Karpas-422 (cell line): ENCODE measurements around the gene NOS1. TPM values are rescaled to one million over a fixed set of nuclear protein-coding genes. Genes with fewer than 3 reads are reported as not detected.

ENCODE experiments used
- DNase-seq: peaks from one replicate; pipeline ENCODE4 v3.0.0-alpha.2; 2015
- H2AFZ ChIP-seq: fragments of 200-600 bp; sonication (generic); 2 replicates; pipeline ENCODE4 v1.6.1; 2014; ENCODE audit warnings: antibody characterized with exemption, low read length, mixed read lengths
- H3K27ac ChIP-seq: fragments of 200-600 bp; sonication (generic); 2 replicates; pipeline ENCODE4 v1.5.1; 2014; ENCODE audit warnings: mild to moderate bottlenecking, low read length, moderate library complexity
- H3K27me3 ChIP-seq: fragments of 200-600 bp; sonication (generic); 2 replicates; pipeline ENCODE4 v1.6.1; 2014; ENCODE audit warnings: low read length, mixed read lengths
- H3K36me3 ChIP-seq: fragments of 200-600 bp; sonication (generic); 2 replicates; pipeline ENCODE4 v1.6.1; 2014; ENCODE audit warnings: low read length, mixed read lengths; ENCODE audit not compliant: insufficient read depth
- H3K4me1 ChIP-seq: fragments of 200-600 bp; sonication (generic); 2 replicates; pipeline ENCODE4 v1.6.1; 2014; ENCODE audit warnings: mild to moderate bottlenecking, low read length, mixed read lengths
- H3K4me2 ChIP-seq: fragments of 200-600 bp; sonication (generic); 2 replicates; pipeline ENCODE4 v1.6.1; 2014; ENCODE audit warnings: low read length, low read depth, mild to moderate bottlenecking; ENCODE audit not compliant: poor library complexity, severe bottlenecking
- H3K4me3 ChIP-seq: fragments of 200-600 bp; sonication (generic); 2 replicates; pipeline ENCODE4 v1.5.1; 2014; ENCODE audit warnings: mild to moderate bottlenecking, antibody characterized with exemption, low read length, mixed read lengths
- H3K79me2 ChIP-seq: fragments of 200-600 bp; sonication (generic); 2 replicates; pipeline ENCODE4 v1.6.1; 2014; ENCODE audit warnings: mild to moderate bottlenecking, low read length, mixed read lengths
- H3K9ac ChIP-seq: fragments of 200-600 bp; sonication (generic); 2 replicates; pipeline ENCODE4 v1.6.0; 2014; ENCODE audit warnings: low read length
- H3K9me2 ChIP-seq: fragments of 200-600 bp; sonication (generic), shearing (Covaris generic); replicated peaks from 2 replicates; pipeline ENCODE4 v1.6.0; 2014; ENCODE audit warnings: mild to moderate bottlenecking, low read length, moderate library complexity; ENCODE audit not compliant: insufficient read depth
- H3K9me3 ChIP-seq: fragments of 300-700, 200-600 bp; sonication (generic); 2 replicates; pipeline ENCODE4 v1.6.1; 2014; ENCODE audit warnings: low read length, mixed read lengths
- H4K20me1 ChIP-seq: fragments of 200-600 bp; sonication (generic); 2 replicates; pipeline ENCODE4 v1.6.1; 2014; ENCODE audit warnings: mild to moderate bottlenecking, antibody characterized with exemption, low read length, low read depth; ENCODE audit not compliant: insufficient read depth
- total RNA-seq: library from RNA; depleted of rRNA; stranded (reverse); fragments of >200 nt; shearing (Covaris generic); gene quantifications from 2 replicates; pipeline ENCODE4 v1.2.3, GENCODE V29; 2014; ENCODE audit warnings: low replicate concordance

Gene NOS1
- total RNA-seq, 1 experiment from 2014 or later = not detected

DNA sequence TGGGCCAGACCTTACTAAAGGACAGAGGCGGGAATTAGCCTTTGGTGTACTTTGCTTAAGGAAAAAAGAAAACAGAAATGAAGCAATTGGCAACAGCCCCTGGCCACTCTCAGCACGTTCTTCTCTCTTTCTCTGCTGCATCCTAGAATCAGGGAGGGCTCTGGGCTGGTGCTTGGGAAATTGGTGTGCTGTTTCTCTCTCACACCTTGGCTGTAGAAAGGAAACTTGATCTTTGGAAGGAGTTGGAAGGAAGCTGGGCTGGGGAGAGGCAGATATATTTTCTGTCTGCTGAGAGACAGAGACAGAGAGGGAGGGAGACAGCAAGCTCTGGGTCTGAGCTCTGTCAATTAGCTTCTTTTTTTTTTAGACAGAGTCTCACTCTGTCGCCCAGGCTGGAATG, 27.4 kb downstream of the NOS1 start:
- H3K9me2 ChIP-seq = no peaks in the 10 kb centered on the region
- H3K4me3 ChIP-seq = no peak overlapping the region
- H3K79me2 ChIP-seq = no peaks in the 10 kb centered on the region
- no peaks in the 10 kb centered on the region for H3K9me3 ChIP-seq
- 0 out of 2 replicates have a peak, but pooled peaks cover 3% of the 10 kb centered on the region for H3K4me1 ChIP-seq
- no peak overlapping the region for H2AFZ ChIP-seq
- no peaks in the 10 kb centered on the region for H3K36me3 ChIP-seq
- H4K20me1 ChIP-seq = no peaks in the 10 kb centered on the region
- H3K4me2 ChIP-seq = no peak overlapping the region
- H3K27me3 ChIP-seq = no peaks in the 10 kb centered on the region
- H3K9ac ChIP-seq = no peak overlapping the region
- no peak overlapping the region for H3K27ac ChIP-seq
- DNase-seq = no peak

DNA sequence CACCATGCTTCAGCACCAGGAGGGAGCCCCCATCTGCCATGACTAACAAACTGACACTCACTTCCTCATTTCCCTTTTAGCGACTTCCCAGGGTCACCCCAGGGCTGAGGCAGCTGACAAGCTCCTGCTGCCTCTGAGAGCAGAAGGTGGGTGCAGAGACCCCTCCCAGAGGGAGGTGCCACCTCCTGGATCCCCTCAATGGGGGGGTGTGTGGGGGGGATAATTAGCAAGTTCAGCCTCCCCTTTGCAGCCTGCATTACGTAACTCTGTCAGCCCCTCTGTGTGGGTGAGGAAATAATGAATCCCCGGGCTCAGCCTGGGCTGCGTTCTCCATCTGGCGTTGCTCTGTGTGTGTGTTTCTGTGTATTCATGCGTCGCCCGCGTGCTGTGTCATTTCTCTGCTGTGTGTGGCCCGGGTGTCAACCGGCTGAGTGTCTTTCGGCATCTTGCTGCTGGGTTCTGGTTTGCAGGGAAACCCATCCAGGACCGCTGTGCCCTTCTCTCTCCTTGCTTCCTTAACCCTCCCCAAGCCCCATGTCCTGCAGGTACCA, 28.0 kb downstream of the NOS1 start:
- Histone ChIP-seq H4K20me1 (no peaks in the 10 kb centered on the region), H3K4me2 (no peak overlapping the region), H3K79me2 (no peaks in the 10 kb centered on the region), H3K4me3 (no peak overlapping the region), H2AFZ (no peak overlapping the region), H3K36me3 (no peaks in the 10 kb centered on the region), H3K4me1 (no peaks in the 10 kb centered on the region), H3K9me2 (no peaks in the 10 kb centered on the region), H3K27ac (no peak overlapping the region), H3K27me3 (no peaks in the 10 kb centered on the region), H3K9ac (no peak overlapping the region), H3K9me3 (no peaks in the 10 kb centered on the region)
- no peak for DNase-seq

DNA sequence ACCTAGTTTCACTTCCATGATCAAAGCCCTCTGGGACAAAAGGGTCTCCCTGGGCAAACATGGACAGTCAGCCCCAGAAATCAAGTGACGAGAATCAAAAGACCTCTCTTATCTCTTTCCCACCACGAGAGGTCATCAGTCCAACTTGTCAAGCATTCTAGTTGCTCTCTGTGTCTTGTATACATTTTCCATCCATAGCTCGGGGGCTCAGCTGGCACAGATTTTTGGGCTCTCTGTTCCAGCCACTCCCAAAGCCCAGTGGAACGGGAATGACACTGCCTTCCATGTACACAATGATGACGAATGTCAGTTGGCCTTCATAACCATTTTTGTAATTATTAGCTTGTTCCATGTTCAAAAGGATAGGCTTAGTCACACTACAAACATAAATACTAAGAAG, 29.7 kb downstream of the NOS1 start:
- Histone ChIP-seq H2AFZ (no peak overlapping the region), H3K4me2 (no peak overlapping the region), H3K9me2 (no peaks in the 10 kb centered on the region), H3K36me3 (no peaks in the 10 kb centered on the region), H3K4me1 (no peaks in the 10 kb centered on the region), H3K79me2 (no peaks in the 10 kb centered on the region), H3K27ac (no peak overlapping the region), H3K9ac (no peak overlapping the region), H3K9me3 (no peaks in the 10 kb centered on the region), H3K27me3 (no peaks in the 10 kb centered on the region), H3K4me3 (no peak overlapping the region), H4K20me1 (no peaks in the 10 kb centered on the region)
- DNase-seq = peak; percentile 52

DNA sequence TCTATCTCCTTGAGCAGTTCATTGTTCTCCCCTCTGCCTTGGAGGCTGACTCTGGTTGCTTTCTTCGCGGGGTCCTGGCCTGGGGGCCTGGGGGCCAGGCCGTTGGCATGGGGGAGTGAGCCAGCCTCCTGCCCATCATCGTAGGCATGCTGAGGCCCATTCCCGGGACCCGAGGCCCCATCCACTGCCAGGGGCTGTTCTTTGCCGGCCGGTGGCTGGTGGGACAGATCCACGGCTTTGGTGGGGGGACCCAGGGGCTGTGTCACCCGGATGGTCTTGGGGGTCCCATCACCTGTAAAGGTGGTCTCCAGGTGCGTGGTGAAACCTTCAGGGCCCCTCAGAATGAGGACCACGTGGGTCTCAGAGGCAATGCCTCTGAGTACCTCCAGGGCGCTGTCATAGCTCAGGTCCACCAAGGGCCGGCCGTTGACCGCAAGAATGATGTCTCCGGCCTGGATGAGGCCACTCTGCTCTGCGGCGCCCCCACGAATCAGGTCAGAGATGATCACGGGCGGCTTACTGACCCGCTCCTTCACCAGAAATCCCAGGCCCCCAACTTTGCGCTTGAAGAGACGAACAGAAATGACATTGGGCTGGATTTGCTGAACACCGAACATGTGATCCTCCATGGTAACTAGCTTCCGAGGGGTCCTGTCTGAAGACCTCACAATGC, 30.8 kb downstream of the NOS1 start:
- no peaks in the 10 kb centered on the region for H3K4me1 ChIP-seq
- H4K20me1 ChIP-seq = no peaks in the 10 kb centered on the region
- H3K9me3 ChIP-seq = no peaks in the 10 kb centered on the region
- H3K4me3 ChIP-seq = no peak overlapping the region
- no peak overlapping the region for H3K9ac ChIP-seq
- H2AFZ ChIP-seq = no peak overlapping the region
- no peaks in the 10 kb centered on the region for H3K79me2 ChIP-seq
- H3K27ac ChIP-seq = no peak overlapping the region
- no peaks in the 10 kb centered on the region for H3K36me3 ChIP-seq
- H3K27me3 ChIP-seq = no peaks in the 10 kb centered on the region
- no peak overlapping the region for H3K4me2 ChIP-seq
- no peaks in the 10 kb centered on the region for H3K9me2 ChIP-seq
- DNase-seq = no peak

DNA sequence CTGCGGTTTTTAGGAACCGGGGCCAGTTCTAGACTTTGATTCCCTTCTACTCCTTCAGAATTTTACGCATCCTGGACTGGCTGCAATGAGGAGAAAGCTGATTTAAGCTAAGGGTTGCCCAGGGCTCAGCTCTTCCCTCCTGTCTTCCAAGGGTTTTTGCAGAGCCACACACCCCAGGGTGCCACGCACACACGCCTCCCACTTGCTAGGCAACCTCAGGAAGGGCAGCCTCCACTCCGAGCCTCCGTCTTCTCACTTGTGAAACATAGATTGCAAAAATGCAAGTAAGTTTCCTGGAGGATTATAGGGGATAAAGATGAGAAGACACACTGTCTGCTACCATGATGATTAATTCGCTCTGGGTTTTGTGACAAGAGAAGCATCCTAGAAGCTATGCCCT, 31.7 kb downstream of the NOS1 start:
- Histone ChIP-seq H3K9me3 (no peaks in the 10 kb centered on the region), H3K4me2 (no peak overlapping the region), H3K9me2 (no peaks in the 10 kb centered on the region), H2AFZ (no peak overlapping the region), H3K79me2 (no peaks in the 10 kb centered on the region), H3K9ac (no peak overlapping the region), H3K27me3 (no peaks in the 10 kb centered on the region), H3K27ac (no peak overlapping the region), H3K4me1 (no peaks in the 10 kb centered on the region), H3K4me3 (no peak overlapping the region), H3K36me3 (no peaks in the 10 kb centered on the region), H4K20me1 (no peaks in the 10 kb centered on the region)
- no peak for DNase-seq

DNA sequence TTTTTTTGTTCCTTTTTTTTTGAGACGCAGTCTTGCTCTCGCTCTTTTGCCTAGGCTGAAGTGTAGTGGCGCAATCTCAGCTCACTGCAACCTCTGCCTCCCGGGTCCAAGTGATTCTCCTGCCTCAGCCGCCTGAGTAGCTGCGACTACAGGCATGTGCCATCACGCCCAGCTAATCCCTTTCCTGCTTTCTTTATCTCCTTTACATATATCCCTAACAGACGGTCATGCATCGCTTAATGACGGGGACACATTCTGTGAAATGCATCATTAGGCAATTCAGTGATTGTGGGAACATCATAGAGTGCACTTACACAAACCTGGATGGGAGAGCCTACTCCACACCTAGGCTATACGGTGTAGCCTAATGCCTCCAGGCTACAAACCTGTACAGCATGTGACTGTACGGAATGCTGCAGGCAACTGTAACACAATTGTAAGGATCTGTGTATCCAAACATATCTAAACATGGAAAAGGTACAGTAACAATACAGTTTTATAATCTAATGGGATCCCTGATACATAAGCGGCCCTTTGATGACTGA, 32.8 kb downstream of the NOS1 start:
- no peak overlapping the region for H3K9ac ChIP-seq
- H3K79me2 ChIP-seq = no peaks in the 10 kb centered on the region
- H3K9me3 ChIP-seq = no peaks in the 10 kb centered on the region
- H3K9me2 ChIP-seq = no peaks in the 10 kb centered on the region
- DNase-seq = no peak
- no peak overlapping the region for H2AFZ ChIP-seq
- H3K36me3 ChIP-seq = no peaks in the 10 kb centered on the region
- no peaks in the 10 kb centered on the region for H3K27me3 ChIP-seq
- H4K20me1 ChIP-seq = no peaks in the 10 kb centered on the region
- H3K4me1 ChIP-seq = no peaks in the 10 kb centered on the region
- H3K27ac ChIP-seq = no peak overlapping the region
- no peak overlapping the region for H3K4me3 ChIP-seq
- H3K4me2 ChIP-seq = no peak overlapping the region

DNA sequence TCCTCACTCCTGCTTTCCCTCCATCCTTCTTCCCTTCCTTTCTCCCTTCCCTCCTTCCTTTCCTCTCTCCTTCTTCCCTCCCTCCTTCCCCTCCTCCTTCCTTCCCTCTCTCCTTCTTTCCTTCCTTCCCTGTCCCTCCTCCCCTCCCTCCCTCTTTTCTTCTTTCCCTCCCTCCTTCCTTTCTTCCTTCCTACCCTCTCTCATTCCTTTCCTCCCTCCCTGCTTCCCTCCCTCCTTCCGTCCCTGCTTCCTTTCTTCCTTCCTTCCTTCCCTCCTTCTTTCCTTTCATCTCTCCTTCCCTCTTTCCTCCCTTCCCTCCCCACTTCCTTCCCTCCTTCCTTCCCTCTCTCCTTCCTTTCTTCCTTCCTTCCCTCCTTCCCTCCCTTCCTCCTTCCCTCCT, 39.0 kb downstream of the NOS1 start:
- Histone ChIP-seq H3K4me3 (no peak overlapping the region), H3K9me2 (no peaks in the 10 kb centered on the region), H3K9me3 (no peaks in the 10 kb centered on the region), H2AFZ (no peak overlapping the region), H3K36me3 (no peaks in the 10 kb centered on the region), H3K4me1 (no peaks in the 10 kb centered on the region), H3K79me2 (no peaks in the 10 kb centered on the region), H4K20me1 (no peaks in the 10 kb centered on the region), H3K9ac (no peak overlapping the region), H3K27me3 (no peaks in the 10 kb centered on the region), H3K4me2 (no peak overlapping the region), H3K27ac (no peak overlapping the region)
- DNase-seq = no peak

DNA sequence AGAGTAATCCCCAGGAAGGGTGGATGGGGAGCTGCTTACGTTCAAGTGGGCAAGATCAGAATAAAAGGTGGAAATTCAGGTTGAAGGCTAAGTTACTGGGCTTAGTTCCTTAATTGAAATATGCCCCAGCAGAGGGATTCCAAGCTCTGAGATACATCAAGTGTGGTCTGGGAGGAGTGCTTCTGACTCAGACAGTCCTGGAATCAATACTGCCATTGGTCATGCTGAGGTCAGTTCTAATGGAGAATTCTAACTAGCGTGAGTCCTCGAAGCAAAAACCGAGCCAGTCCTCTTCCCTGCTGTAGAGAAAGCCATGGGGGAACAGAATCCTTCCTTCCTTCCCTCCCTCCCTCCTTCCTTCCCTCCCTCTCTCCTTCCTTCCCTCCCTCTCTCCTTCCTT, 39.9 kb downstream of the NOS1 start:
- Histone ChIP-seq H3K4me3 (no peak overlapping the region), H3K4me2 (no peak overlapping the region), H3K9me3 (no peaks in the 10 kb centered on the region), H2AFZ (no peak overlapping the region), H3K9ac (no peak overlapping the region), H3K4me1 (no peaks in the 10 kb centered on the region), H4K20me1 (no peaks in the 10 kb centered on the region), H3K79me2 (no peaks in the 10 kb centered on the region), H3K27me3 (no peaks in the 10 kb centered on the region), H3K36me3 (no peaks in the 10 kb centered on the region), H3K9me2 (no peaks in the 10 kb centered on the region), H3K27ac (no peak overlapping the region)
- DNase-seq = no peak
